ENCODE results near the gene SLC5A2. TPM values are rescaled to one million over a fixed set of nuclear protein-coding genes. Genes with fewer than 3 reads are reported as not detected.
"Not testable (repeated sequence)": the region's sequence is repeated elsewhere in the genome, so short reads cannot be mapped to it uniquely, and the experiment has no call there.

Gene SLC5A2
- total RNA-seq, 1 donor from 2014 or later = 0.53 TPM

DNA sequence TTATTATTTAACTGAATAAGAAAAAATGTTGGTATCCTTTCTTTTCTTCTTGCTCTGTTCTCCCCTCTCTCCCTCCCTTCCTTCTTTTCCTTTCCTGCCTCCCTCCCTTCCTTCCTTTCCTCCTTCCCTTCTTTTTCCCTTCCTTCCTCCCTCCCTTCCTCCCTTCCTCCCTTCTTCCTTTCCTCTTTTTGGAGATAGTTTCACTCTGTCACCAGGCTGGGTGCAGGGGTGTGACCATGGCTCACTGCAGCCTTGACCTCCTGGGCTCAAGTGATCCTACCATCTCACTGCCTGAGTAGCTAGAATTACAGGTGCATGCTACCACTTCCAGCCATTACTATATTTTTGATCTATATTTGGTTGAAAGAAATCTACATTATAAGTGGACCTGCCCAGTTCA lies 31.0 kb downstream of the SLC5A2 start:
- Histone ChIP-seq H3K9me3 (no peaks in the 10 kb centered on the region), H3K27ac (no peak overlapping the region), H3K36me3 (no peaks in the 10 kb centered on the region), H3K4me1 (peaks cover 0 to 6% of the 10 kb centered on the region in 2 donors), H3K4me3 (no peak overlapping the region), H3K27me3 (no peaks in the 10 kb centered on the region)
- TF ChIP-seq, protein P1, sequence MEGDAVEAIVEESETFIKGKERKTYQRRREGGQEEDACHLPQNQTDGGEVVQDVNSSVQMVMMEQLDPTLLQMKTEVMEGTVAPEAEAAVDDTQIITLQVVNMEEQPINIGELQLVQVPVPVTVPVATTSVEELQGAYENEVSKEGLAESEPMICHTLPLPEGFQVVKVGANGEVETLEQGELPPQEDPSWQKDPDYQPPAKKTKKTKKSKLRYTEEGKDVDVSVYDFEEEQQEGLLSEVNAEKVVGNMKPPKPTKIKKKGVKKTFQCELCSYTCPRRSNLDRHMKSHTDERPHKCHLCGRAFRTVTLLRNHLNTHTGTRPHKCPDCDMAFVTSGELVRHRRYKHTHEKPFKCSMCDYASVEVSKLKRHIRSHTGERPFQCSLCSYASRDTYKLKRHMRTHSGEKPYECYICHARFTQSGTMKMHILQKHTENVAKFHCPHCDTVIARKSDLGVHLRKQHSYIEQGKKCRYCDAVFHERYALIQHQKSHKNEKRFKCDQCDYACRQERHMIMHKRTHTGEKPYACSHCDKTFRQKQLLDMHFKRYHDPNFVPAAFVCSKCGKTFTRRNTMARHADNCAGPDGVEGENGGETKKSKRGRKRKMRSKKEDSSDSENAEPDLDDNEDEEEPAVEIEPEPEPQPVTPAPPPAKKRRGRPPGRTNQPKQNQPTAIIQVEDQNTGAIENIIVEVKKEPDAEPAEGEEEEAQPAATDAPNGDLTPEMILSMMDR (IDR thresholded peaks at IDR 0.05) = no peak
- intact Hi-C loops (cut with DNase I) = no loop called here
- no peak for DNase-seq (ENCODE audit: low spot score in 2 of 2)

DNA sequence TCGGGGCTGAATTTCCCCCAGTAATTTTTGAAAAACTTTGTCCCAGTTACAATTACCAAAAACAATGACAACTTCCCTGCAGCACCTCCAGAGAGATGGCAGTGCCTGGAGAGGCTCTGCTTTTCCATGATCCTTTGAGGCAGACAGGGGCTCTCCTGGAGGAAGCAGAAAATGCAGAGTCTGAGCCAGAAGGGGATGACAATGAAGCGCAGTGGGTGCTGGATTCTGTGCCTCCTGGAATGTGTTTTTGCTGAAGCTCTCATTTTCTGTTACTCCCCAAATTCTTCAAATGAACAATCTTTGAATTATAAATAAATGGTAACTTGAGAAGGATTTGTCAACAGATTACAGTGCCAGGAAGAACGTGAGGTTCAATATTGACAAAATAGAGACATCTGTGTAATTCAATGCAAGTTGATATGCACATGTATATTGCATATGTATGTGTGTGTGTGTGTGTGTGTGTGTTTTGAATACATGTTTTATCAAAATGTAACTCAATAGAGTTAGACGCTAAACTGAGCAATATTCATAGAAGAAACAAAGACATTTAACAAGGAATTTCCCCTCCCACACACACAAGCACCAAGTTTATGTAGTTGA lies 35.0 kb downstream of the SLC5A2 start:
- H3K4me3 ChIP-seq = no peak overlapping the region
- no peak for DNase-seq (ENCODE audit: low spot score in 2 of 2)
- no peaks in the 10 kb centered on the region for H3K9me3 ChIP-seq
- TF ChIP-seq, protein P1 (IDR thresholded peaks at IDR 0.05) = no peak
- intact Hi-C loops (cut with DNase I) = no loop called here
- H3K27me3 ChIP-seq = no peaks in the 10 kb centered on the region
- H3K27ac ChIP-seq = no peak overlapping the region
- H3K36me3 ChIP-seq = no peaks in the 10 kb centered on the region
- H3K4me1 ChIP-seq = no peaks in the 10 kb centered on the region

DNA sequence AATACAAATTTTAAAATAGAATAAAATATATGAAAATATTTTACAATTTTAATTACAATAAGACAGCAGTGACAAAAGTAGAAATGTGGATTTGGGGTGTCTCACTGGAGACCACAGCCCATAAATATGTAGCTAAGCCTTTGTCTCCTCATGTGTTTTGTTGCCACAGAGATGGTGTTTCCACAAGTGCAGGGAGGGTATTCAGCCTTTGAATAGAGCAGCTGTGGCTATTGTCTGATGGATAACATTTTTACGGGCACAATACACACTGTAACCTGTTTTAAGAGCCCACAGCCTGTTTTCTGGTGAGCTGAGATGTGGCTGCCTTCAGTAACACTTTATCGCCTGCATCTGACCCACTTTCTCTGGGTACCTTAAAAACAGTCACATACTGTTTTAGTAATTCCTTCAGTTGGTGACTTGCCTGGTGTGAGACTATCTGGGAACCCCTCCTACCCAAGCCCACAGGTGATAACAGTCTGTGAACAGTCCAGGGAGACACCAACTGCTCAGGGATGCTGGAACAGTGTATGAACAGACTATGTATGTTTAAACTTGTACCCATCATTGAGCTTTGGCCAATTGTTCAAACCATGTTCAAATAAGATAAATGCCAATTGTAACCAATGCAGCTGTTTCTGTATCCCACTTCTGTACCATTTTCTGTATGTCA lies 37.0 kb downstream of the SLC5A2 start:
- TF ChIP-seq, protein P1 (IDR thresholded peaks at IDR 0.05) = no peak
- no peaks in the 10 kb centered on the region for H3K36me3 ChIP-seq
- intact Hi-C loops (cut with DNase I) = no loop called here
- H3K4me1 ChIP-seq = no peaks in the 10 kb centered on the region
- no peak overlapping the region for H3K4me3 ChIP-seq
- H3K9me3 ChIP-seq = no peaks in the 10 kb centered on the region
- no peak for DNase-seq (ENCODE audit: low spot score in 2 of 2)
- H3K27ac ChIP-seq = no peak overlapping the region
- no peaks in the 10 kb centered on the region for H3K27me3 ChIP-seq

DNA sequence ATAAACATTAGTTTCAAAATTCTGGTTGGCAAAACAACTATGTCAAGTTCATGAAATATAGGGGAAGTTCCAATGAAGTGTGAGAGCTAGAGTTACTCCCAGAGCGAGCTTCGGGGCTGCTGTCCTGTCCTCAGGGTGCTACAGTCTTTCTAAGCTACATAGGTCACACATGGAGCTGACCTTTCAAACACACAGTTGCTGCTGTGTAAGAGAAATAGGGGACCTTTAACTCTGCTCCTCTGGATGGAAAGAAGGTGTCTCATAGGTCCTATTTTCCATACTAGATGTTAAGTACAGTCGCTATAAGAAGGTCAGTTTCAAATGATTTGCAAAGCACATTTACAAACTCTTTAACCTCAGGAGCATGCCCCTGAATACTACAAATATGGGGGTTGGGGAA lies 38.4 kb downstream of the SLC5A2 start:
- intact Hi-C loops (cut with DNase I) = no loop called here
- TF ChIP-seq, protein P1 (IDR thresholded peaks at IDR 0.05) = no peak
- no peaks in the 10 kb centered on the region for H3K36me3 ChIP-seq
- no peaks in the 10 kb centered on the region for H3K4me1 ChIP-seq
- no peak overlapping the region for H3K27ac ChIP-seq
- H3K4me3 ChIP-seq = no peak overlapping the region
- no peak for DNase-seq (ENCODE audit: low spot score in 2 of 2)
- H3K27me3 ChIP-seq = no peaks in the 10 kb centered on the region
- H3K9me3 ChIP-seq = no peaks in the 10 kb centered on the region

DNA sequence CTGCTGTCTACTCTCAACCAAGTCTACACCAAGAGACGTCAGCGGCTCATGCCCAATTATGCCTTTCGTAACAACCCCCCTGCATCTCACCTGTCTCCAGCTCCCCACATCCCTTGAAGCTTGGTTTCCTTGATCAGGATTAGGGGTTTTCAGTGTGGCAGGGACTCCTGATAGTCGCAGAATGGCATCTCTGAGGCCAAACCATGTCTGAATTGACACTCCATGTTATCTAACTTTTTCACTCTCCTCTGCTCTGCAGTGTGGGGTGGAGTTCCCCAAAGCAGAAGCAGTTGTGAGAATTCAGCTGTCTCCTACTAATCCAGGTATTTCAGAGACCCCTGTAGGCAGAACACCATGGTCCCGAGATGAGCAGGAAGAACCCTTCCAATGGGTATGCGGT lies 39.1 kb downstream of the SLC5A2 start:
- Histone ChIP-seq H3K4me1 (no peaks in the 10 kb centered on the region), H3K36me3 (no peaks in the 10 kb centered on the region), H3K4me3 (no peak overlapping the region), H3K9me3 (no peaks in the 10 kb centered on the region), H3K27ac (no peak overlapping the region), H3K27me3 (no peaks in the 10 kb centered on the region)
- TF ChIP-seq, protein P1 (IDR thresholded peaks at IDR 0.05) = no peak
- DNase-seq (ENCODE audit: low spot score in 2 of 2) = no peak
- intact Hi-C loops (cut with DNase I) = no loop called here

DNA sequence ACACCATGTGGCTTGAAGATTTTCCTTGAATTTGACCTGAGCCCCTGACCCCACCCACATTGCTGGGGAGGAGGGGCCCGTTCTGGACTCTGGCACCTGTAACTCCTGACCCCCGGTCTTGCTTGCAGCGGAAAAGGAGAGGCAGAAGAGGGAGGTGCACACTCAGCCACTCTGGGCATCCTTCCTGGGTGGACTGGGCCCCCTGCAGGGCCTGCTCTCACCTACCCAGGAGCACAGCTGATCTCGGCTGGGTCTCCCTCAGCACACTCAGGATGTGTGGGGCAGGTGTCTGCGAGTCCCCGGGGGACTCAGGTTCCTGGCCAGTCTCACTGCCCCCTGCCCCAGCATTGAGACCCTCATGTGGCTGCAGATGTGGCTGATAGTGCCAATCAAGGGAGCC lies 40.8 kb downstream of the SLC5A2 start:
- DNase-seq (ENCODE audit: low spot score in 2 of 2); H3K27ac ChIP-seq; H3K36me3 ChIP-seq; H3K4me3 ChIP-seq; H3K9me3 ChIP-seq; H3K4me1 ChIP-seq; H3K27me3 ChIP-seq; intact Hi-C loops (cut with DNase I): not testable (repeated sequence)

Measured in ascending aorta (tissue), 2 donors.